K562 (cell line): ENCODE results near the gene ZBTB16. TPM values are rescaled to one million over a fixed set of nuclear protein-coding genes. Genes with fewer than 3 reads are reported as not detected.

Experiments used
- ATAC-seq: fragments of 200-7000 bp; cut with Tn5 transposase; 3 replicates; pipeline ENCODE4 v1.9.1; 2020; ENCODE audit warnings: moderate library complexity
- BruUV-seq: library from RNA; stranded (reverse); fragments of 400-500 nt; replicated peaks from 2 replicates; lab custom pipeline; 2021; lab: Mats Ljungman, UMichigan
- CTCF ChIA-PET: fragments of 300-600 bp; formaldehyde crosslinking; extraction: SDS; loops from one replicate; lab custom pipeline; 2021; ENCODE audit warnings: low intra/inter-chr PET ratio; lab: Yijun Ruan, JAX
- POLR2A ChIA-PET: fragments of 300-600, 350-650 bp; sonication (Branson Sonifier 250); formaldehyde crosslinking; extraction: SDS; loops from one replicate; lab custom pipeline; 2021; ENCODE audit warnings: antibody characterized with exemption, inconsistent platforms; lab: Yijun Ruan, JAX
- DNase-seq, 4 experiments: peaks; one replicate each; pipeline versions ENCODE4 v3.0.0 to v3.0.0-alpha.2; 2011 to 2018; ENCODE audit warnings: low spot score in 3 of 4, mixed read lengths in 3 of 4; ENCODE audit errors: extremely low read depth in 1 of 4
- FAIRE-seq: peaks from 2 replicates; lab custom pipeline; 2011; peaks lifted over from hg19 to GRCh38; lab: Jason Lieb, UNC
- H2AFZ ChIP-seq: 2 replicates; pipeline ENCODE4 v1.6.0; 2011; ENCODE audit warnings: low read depth, low read length, control low read depth, inconsistent platforms
- H3K27ac ChIP-seq: fragments of 200-600 bp; 3 replicates; pipeline ENCODE4 v1.8.0; 2011; ENCODE audit warnings: low read depth, mild to moderate bottlenecking, control low read depth, inconsistent platforms, low read length, moderate library complexity, mixed read lengths; ENCODE audit errors: extremely low read depth
- H3K27me3 ChIP-seq, 2 experiments: fragments of 300-600 bp in 1 of 2; 2 replicates in 1 of 2; 3 replicates in 1 of 2; pipeline versions ENCODE4 v1.6.0 to v1.8.0; 2011; ENCODE audit warnings: inconsistent platforms in 2 of 2, low read length in 2 of 2, mild to moderate bottlenecking in 1 of 2, mixed read lengths in 1 of 2, moderate library complexity in 1 of 2; ENCODE audit not compliant: control insufficient read depth in 2 of 2, insufficient read depth in 2 of 2
- H3K36me3 ChIP-seq: fragments of 300-600 bp; 3 replicates; pipeline ENCODE4 v1.8.0; 2011; ENCODE audit warnings: mild to moderate bottlenecking, low read length, inconsistent platforms; ENCODE audit not compliant: control insufficient read depth, insufficient read depth
- H3K4me1 ChIP-seq, 2 experiments: fragments of 200-600 bp in 1 of 2; replicated peaks in 1 of 2; 2 replicates in 1 of 2; 3 replicates in 1 of 2; pipeline versions ENCODE4 v1.5.1 to v1.8.0; 2011; ENCODE audit warnings: inconsistent platforms in 2 of 2, low read length in 2 of 2, mild to moderate bottlenecking in 1 of 2, mixed read lengths in 1 of 2, moderate library complexity in 1 of 2; ENCODE audit not compliant: control insufficient read depth in 2 of 2, insufficient read depth in 2 of 2
- H3K4me2 ChIP-seq: 2 replicates; pipeline ENCODE4 v1.6.1; 2011; ENCODE audit warnings: low read length, control low read depth, inconsistent platforms, mixed read lengths; ENCODE audit not compliant: insufficient read depth
- H3K4me3 ChIP-seq: fragments of 200-600 bp; sonication (generic), shearing (Covaris generic); 2 replicates; pipeline ENCODE4 v1.5.1; 2016; ENCODE audit warnings: control low read depth, inconsistent platforms
- H3K79me2 ChIP-seq: fragments of 200-600 bp; 3 replicates; pipeline ENCODE4 v1.8.0; 2011; ENCODE audit warnings: low read length, inconsistent platforms; ENCODE audit not compliant: control insufficient read depth, insufficient read depth
- H3K9ac ChIP-seq, 2 experiments: 2 replicates each; pipeline versions ENCODE4 v1.6.0 to v1.6.1; 2011; ENCODE audit warnings: low read depth in 2 of 2, low read length in 2 of 2, control low read depth in 1 of 2, inconsistent platforms in 1 of 2, mild to moderate bottlenecking in 1 of 2, mixed read lengths in 1 of 2; ENCODE audit not compliant: insufficient read depth in 1 of 2
- H3K9me1 ChIP-seq: one replicate; pipeline ENCODE4 v1.6.0; 2011; ENCODE audit warnings: inconsistent platforms, mild to moderate bottlenecking, low read length, moderate library complexity; ENCODE audit not compliant: control insufficient read depth, insufficient read depth
- H3K9me3 ChIP-seq: replicated peaks from 2 replicates; pipeline ENCODE4 v1.5.1; 2011; ENCODE audit warnings: low read depth, low read length, inconsistent platforms; ENCODE audit not compliant: control insufficient read depth, insufficient read depth
- H4K20me1 ChIP-seq: replicated peaks from 2 replicates; pipeline ENCODE4 v1.6.1; 2011; ENCODE audit warnings: low read length, inconsistent platforms, mixed read lengths; ENCODE audit not compliant: control insufficient read depth, insufficient read depth
- ARID1B ChIP-seq: fragments of 450-650 bp; IDR thresholded peaks from 2 replicates; pipeline ENCODE4 v1.6.1; 2016; ENCODE audit warnings: antibody characterized with exemption, mild to moderate bottlenecking, inconsistent platforms
- BHLHE40 ChIP-seq: IDR thresholded peaks from 2 replicates; pipeline ENCODE4 v1.6.1; 2011; ENCODE audit warnings: low read length, improper control_type of control experiment
- GMEB1 ChIP-seq: fragments of 250-450 bp; sonication (Bioruptor Pico); IDR thresholded peaks from 2 replicates; pipeline ENCODE4 v1.4.0; 2020; ENCODE audit warnings: mild to moderate bottlenecking
- KDM4B ChIP-seq, 2 experiments: fragments of 450-650 bp in 1 of 2; sonication (generic) in 1 of 2; IDR thresholded peaks; 2 replicates each; pipeline ENCODE4 v1.6.1; 2016 to 2017; ENCODE audit warnings: borderline replicate concordance in 2 of 2, antibody characterized with exemption in 1 of 2, low read depth in 1 of 2, mild to moderate bottlenecking in 1 of 2
- LARP7 ChIP-seq: fragments of 450-650 bp; IDR thresholded peaks from 2 replicates; pipeline ENCODE4 v1.6.1; 2016
- MBD2 ChIP-seq: sonication (generic); IDR thresholded peaks from 2 replicates; pipeline ENCODE4 v1.6.1; 2016; ENCODE audit warnings: low read depth, borderline replicate concordance
- MED1 ChIP-seq: sonication (generic); formaldehyde crosslinking; IDR thresholded peaks from 2 replicates; pipeline ENCODE4 v1.8.1; 2023; ENCODE audit warnings: missing genetic modification reagents, borderline replicate concordance
- MYBL2 ChIP-seq, 2 experiments: fragments of 450-650 bp in 1 of 2; sonication (generic) in 1 of 2; formaldehyde crosslinking in 1 of 2; IDR thresholded peaks; 2 replicates each; pipeline versions ENCODE4 v1.6.1 to v1.8.1; 2017 to 2022; ENCODE audit warnings: borderline replicate concordance in 1 of 2, inconsistent platforms in 1 of 2, low read depth in 1 of 2, mild to moderate bottlenecking in 1 of 2, missing genetic modification reagents in 1 of 2, moderate library complexity in 1 of 2
- RBM39 ChIP-seq: fragments of 200-400 bp; formaldehyde crosslinking; optimal IDR thresholded peaks from 2 replicates; pipeline ENCODE3; 2018; ENCODE audit warnings: low read depth, low read length
- SIRT6 ChIP-seq: IDR thresholded peaks from one replicate; pipeline ENCODE4 v1.6.1; 2012; ENCODE audit warnings: low read depth, mild to moderate bottlenecking, control low read depth, inconsistent platforms, low read length, moderate library complexity
- SRSF3 ChIP-seq: fragments of 200-400 bp; formaldehyde crosslinking; IDR thresholded peaks from 2 replicates; pipeline ENCODE4 v1.6.1; 2016; ENCODE audit warnings: mild to moderate bottlenecking, low read length, moderate library complexity; ENCODE audit not compliant: insufficient read depth
- STAT5A ChIP-seq: IDR thresholded peaks from 2 replicates; pipeline ENCODE4 v1.6.1; 2012; ENCODE audit warnings: low read length, inconsistent platforms, borderline replicate concordance
- THAP12 ChIP-seq: fragments of 250-450 bp; sonication (Bioruptor Pico); IDR thresholded peaks from 2 replicates; pipeline ENCODE4 v1.9.0; 2021; ENCODE audit warnings: mild to moderate bottlenecking, inconsistent platforms
- XRCC5 ChIP-seq: fragments of 200-400 bp; formaldehyde crosslinking; IDR thresholded peaks from 2 replicates; pipeline ENCODE4 v1.6.1; 2017; ENCODE audit warnings: low read depth, mild to moderate bottlenecking, low read length
- ZBTB9 ChIP-seq: fragments of 450-650 bp; formaldehyde crosslinking; IDR thresholded peaks from 2 replicates; pipeline ENCODE4 v1.4.0; 2020; ENCODE audit warnings: mild to moderate bottlenecking, moderate library complexity
- ZNF121 ChIP-seq: sonication (generic); formaldehyde crosslinking; conservative IDR thresholded peaks from 2 replicates; pipeline ENCODE4 v1.8.0; 2022; ENCODE audit warnings: missing genetic modification reagents
- WGBS: fragments of 100-300 bp; shearing (Covaris generic); methylation state at CpG from one replicate; pipeline ENCODE4 v1.1.6; 2016; ENCODE audit warnings: low coverage, mixed read lengths; ENCODE audit not compliant: insufficient coverage; ENCODE audit errors: missing lambda C conversion rate; 5-methylcytosine and 5-hydroxymethylcytosine counted together
- in situ Hi-C: fragments of 300-500 bp; cut with MboI; formaldehyde crosslinking; loops from 4 replicates; pipeline ENCODE4 v1.15.0; 2018; ENCODE audit warnings: inconsistent platforms, mixed read lengths
- intact Hi-C: fragments of 100-400 bp; cut with micrococcal nuclease; formaldehyde crosslinking; loops from 2 replicates; pipeline ENCODE4 v1.14.2; 2022
- polyA plus RNA-seq, 8 experiments: library from polyadenylated mRNA; depleted of rRNA in 4 of 8; stranded (reverse) in 5 of 8; unstranded in 3 of 8; fragments of >200 nt; fragmentation: Nextera tagmentation in 2 of 8; fragmentation: Illumina TruSeq in 1 of 8; extraction: Ambion mirVana in 2 of 8; extraction: Trizol in 1 of 8; gene quantifications; 2 replicates each; pipeline versions ENCODE4 v1.2.1 to v1.2.3, GENCODE V29; 2011 to 2014; ENCODE audit warnings: inconsistent platforms in 1 of 8, missing spikeins in 1 of 8
- total RNA-seq, 7 experiments: library from RNA; depleted of rRNA in 6 of 7; stranded (reverse); fragments of >200 nt in 6 of 7; fragmentation: Illumina TruSeq in 2 of 7; extraction: Trizol in 2 of 7; gene quantifications; 2 replicates each; pipeline versions ENCODE4 v1.2.1 to v1.2.3, GENCODE V29; 2011 to 2021; ENCODE audit warnings: low replicate concordance in 1 of 7

The ZBTB16 gene
- total and polyA plus RNA-seq, 9 of the 15 experiments (the other 6 are each of a cell fraction or from before 2014, with no cell fraction given), result 0.06 to 0.40 (median 0.24) TPM; not detected in 4

GRCh38 chr11:114065094-114065493, 5.6 kb downstream of the ZBTB16 start (continued):
- no peak for TF ChIP-seq MYBL2 (IDR thresholded peaks at IDR 0.05; ENCODE audit: low read depth)
- TF ChIP-seq MYBL2 (CRISPR knock-in tag; IDR thresholded peaks at IDR 0.05; ENCODE audit: borderline replicate concordance), result no peak
- TF ChIP-seq ZBTB9 (CRISPR knock-in tag), result no peak
- no peak for TF ChIP-seq MED1 (CRISPR knock-in tag)
- no peak for TF ChIP-seq RBM39

- POLR2A ChIA-PET, result interaction anchor here (0.6 kb wide), 1 partner anchor 43 kb away, joined by 3 read pairs; no protein-coding TSS in a partner anchor
- Histone ChIP-seq H3K9me1 (no peaks in the 10 kb centered on the region), H3K9me3 (no peaks in the 10 kb centered on the region), H4K20me1 (peaks cover 9% of the 10 kb centered on the region; the same call in 1 of the 2 replicates), H3K27me3 (peaks cover 62 to 84% of the 10 kb centered on the region in 2 experiments), H3K4me3 (no peak overlapping the region), H3K9ac (no peak overlapping the region), H2AFZ (no peak overlapping the region), H3K27ac (no peak overlapping the region), H3K36me3 (no peaks in the 10 kb centered on the region), H3K4me2 (no peak overlapping the region), H3K79me2 (no peaks in the 10 kb centered on the region), H3K4me1 (peaks cover 0 to 6% of the 10 kb centered on the region in 2 experiments; a peak in 3 of 5 replicates)
- ATAC-seq, result no peak
- no TSS peak for BruUV-seq
- no peak for FAIRE-seq
- no peak for DNase-seq
- WGBS, result 6% methylated on average over 8 of the region's 14 CpGs
- CTCF ChIA-PET, result no interaction called here
- intact Hi-C loops (no loop called here), in situ Hi-C loops (no loop called here)
- TF ChIP-seq ARID1B, result no peak
- TF ChIP-seq XRCC5, result no peak
- no peak for TF ChIP-seq GMEB1 (CRISPR knock-in tag)
- no peak for TF ChIP-seq KDM4B (IDR thresholded peaks at IDR 0.05; ENCODE audit: borderline replicate concordance in 2 of 2, low read depth in 1 of 2)
- no peak for TF ChIP-seq SIRT6
- no peak for TF ChIP-seq STAT5A
- TF ChIP-seq LARP7, result no peak
- no peak for TF ChIP-seq MBD2
- TF ChIP-seq ZNF121 (CRISPR knock-in tag), result no peak
- no peak for TF ChIP-seq BHLHE40
- TF ChIP-seq SRSF3, result no peak
- TF ChIP-seq THAP12 (CRISPR knock-in tag), result no peak
Observed at GRCh38 chr11:114066046-114066648, 6.6 kb downstream of the ZBTB16 start.
